ENCODE results near the gene SCO2.

DNA sequence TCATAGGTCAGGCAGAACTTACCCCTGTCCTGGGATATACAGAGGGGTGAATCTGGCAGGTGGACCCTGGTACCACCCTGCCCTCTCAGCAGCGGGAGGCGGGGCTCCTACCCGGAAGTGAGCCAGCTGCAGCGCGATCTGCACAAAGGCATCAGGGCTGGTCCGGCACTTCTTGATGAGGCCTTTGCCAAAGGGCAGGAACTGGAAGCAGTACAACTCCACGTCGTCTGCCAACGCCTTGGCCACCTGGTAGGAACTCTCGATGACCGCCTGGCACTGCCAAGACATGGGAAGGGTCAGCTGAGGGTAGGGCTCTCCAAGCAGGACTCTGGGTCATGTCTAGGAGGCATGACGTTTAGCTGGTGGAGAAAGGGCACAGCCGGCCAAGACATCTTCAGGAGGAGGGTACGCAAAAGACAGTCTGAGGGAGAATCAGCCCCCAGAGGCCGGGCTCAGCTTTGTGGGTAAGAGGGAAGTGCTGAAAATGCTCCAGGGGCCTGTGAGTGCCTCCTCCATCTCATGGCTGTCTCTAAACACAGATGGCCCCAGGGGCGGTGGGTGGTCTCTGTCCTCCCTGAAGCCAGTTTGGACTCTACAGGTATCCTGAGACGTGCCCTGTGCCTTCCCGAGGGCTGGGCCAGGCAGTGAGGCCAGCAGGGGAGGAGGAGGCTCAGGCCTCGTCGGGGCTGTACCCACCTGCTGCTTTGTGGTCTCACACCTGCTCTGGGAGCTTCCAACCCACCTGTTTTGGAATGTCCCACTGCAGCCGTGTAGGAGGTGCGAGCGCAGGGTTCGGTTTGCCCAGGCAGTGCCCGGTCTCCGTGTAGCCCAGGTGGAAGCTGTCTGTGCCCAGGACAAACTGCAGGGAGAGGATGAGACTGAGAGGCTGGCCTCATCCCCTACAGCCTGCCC is 46.1 kb upstream of the SCO2 start:
- TF ChIP-seq POLR2AphosphoS5 (IDR thresholded peaks at IDR 0.05; ENCODE audit: low read depth, low read length): no peak
- no peak for TF ChIP-seq REST (IDR thresholded peaks at IDR 0.05; ENCODE audit: low read depth)
- TF ChIP-seq CTCF (IDR thresholded peaks at IDR 0.05 in 2 of 3, conservative IDR thresholded peaks at IDR 0.05 in 1 of 3; ENCODE audit: borderline replicate concordance in 1 of 3, insufficient read depth in 1 of 3, low read depth in 2 of 3, low read length in 2 of 3): no peak
- no peak for TF ChIP-seq POLR2A (IDR thresholded peaks at IDR 0.05; ENCODE audit: borderline replicate concordance, extremely low read depth, insufficient read depth, insufficient read length)
- no peak for TF ChIP-seq JUND (IDR thresholded peaks at IDR 0.05)
- TF ChIP-seq YY1 (IDR thresholded peaks at IDR 0.05; ENCODE audit: extremely low read depth, insufficient replicate concordance, low read depth, low read length): no peak
- no peak for TF ChIP-seq RAD21 (IDR thresholded peaks at IDR 0.05; ENCODE audit: low read depth)
- no peak for TF ChIP-seq SIN3A (IDR thresholded peaks at IDR 0.05; ENCODE audit: low read depth)
- TF ChIP-seq CEBPB (IDR thresholded peaks at IDR 0.05; ENCODE audit: low read depth): no peak
- no peak for TF ChIP-seq ZFX (IDR thresholded peaks at IDR 0.05)
- no peak for TF ChIP-seq SRF (IDR thresholded peaks at IDR 0.05; ENCODE audit: low read depth)

All from HCT116 (cell line).